ENCODE results near the gene PRKACA.

The PRKACA gene

GRCh38 chr19:14158276-14159023, 40.9 kb upstream of the PRKACA start:
- TF ChIP-seq POLR2AphosphoS5 (IDR thresholded peaks at IDR 0.05; ENCODE audit: low read depth): no peak
- no peak for TF ChIP-seq GABPA (IDR thresholded peaks at IDR 0.05; ENCODE audit: low read depth)
- no peak for TF ChIP-seq CTCF (IDR thresholded peaks at IDR 0.05; ENCODE audit: insufficient read depth, low read length)
- no peak for TF ChIP-seq REST (IDR thresholded peaks at IDR 0.05; ENCODE audit: insufficient replicate concordance, low read depth)
- no peak for TF ChIP-seq SPI1 (IDR thresholded peaks at IDR 0.05; ENCODE audit: borderline replicate concordance, low read depth)
- Histone ChIP-seq H3K4me3 (replicated peaks; ENCODE audit: insufficient read depth, low read length) (no peak overlapping the region), H3K27me3 (ENCODE audit: insufficient read depth, poor library complexity, severe bottlenecking) (peaks cover 5% of the 10 kb centered on the region), H3K27ac (replicated peaks) (no peak overlapping the region)
- DNase-seq (ENCODE audit: low read depth in 1 of 2, low spot score in 1 of 2): no peak

- DNase-seq (ENCODE audit: low read depth in 1 of 2, low spot score in 1 of 2): no peak
- TF ChIP-seq GABPA (IDR thresholded peaks at IDR 0.05; ENCODE audit: low read depth) (no peak), REST (IDR thresholded peaks at IDR 0.05; ENCODE audit: insufficient replicate concordance, low read depth) (no peak), CTCF (IDR thresholded peaks at IDR 0.05; ENCODE audit: insufficient read depth, low read length) (no peak), POLR2AphosphoS5 (IDR thresholded peaks at IDR 0.05; ENCODE audit: low read depth) (no peak), SPI1 (IDR thresholded peaks at IDR 0.05; ENCODE audit: borderline replicate concordance, low read depth) (no peak)
- Histone ChIP-seq H3K4me3 (replicated peaks; ENCODE audit: insufficient read depth, low read length) (no peak overlapping the region), H3K27ac (replicated peaks) (no peak overlapping the region), H3K27me3 (ENCODE audit: insufficient read depth, poor library complexity, severe bottlenecking) (peaks cover 5% of the 10 kb centered on the region)
These were observed 39.6 kb upstream of the PRKACA start for GRCh38 chr19:14156971-14157717.

GRCh38 chr19:14156122-14156521, 38.6 kb upstream of the PRKACA start:
- H3K4me3 ChIP-seq (replicated peaks; ENCODE audit: insufficient read depth, low read length): no peak overlapping the region
- TF ChIP-seq CTCF (IDR thresholded peaks at IDR 0.05; ENCODE audit: insufficient read depth, low read length) (no peak), POLR2AphosphoS5 (IDR thresholded peaks at IDR 0.05; ENCODE audit: low read depth) (no peak), GABPA (IDR thresholded peaks at IDR 0.05; ENCODE audit: low read depth) (no peak), SPI1 (IDR thresholded peaks at IDR 0.05; ENCODE audit: borderline replicate concordance, low read depth) (no peak), REST (IDR thresholded peaks at IDR 0.05; ENCODE audit: insufficient replicate concordance, low read depth) (no peak)
- peaks cover 5% of the 10 kb centered on the region for H3K27me3 ChIP-seq (ENCODE audit: insufficient read depth, poor library complexity, severe bottlenecking)
- DNase-seq (ENCODE audit: low read depth in 1 of 2, low spot score in 1 of 2): no peak
- no peak overlapping the region for H3K27ac ChIP-seq (replicated peaks)

Measured in HL-60 (cell line).